Lung (tissue), 12 donors: Measurements from ENCODE around the gene ITPRIPL2. TPM values are rescaled to one million over a fixed set of nuclear protein-coding genes. Genes with fewer than 3 reads are reported as not detected.

Source experiments
- ATAC-seq: fragments of 200-7000 bp; cut with Tn5 transposase; one replicate; pipeline ENCODE4 v1.9.1; 2020; ENCODE audit warnings: moderate number of reproducible peaks; ENCODE audit not compliant: insufficient read depth, low FRiP score
- DNase-seq, 3 donors: peaks; one replicate each; pipeline ENCODE4 v3.0.0-alpha.2; 2013 to 2017
- H3K27ac ChIP-seq, 2 donors: one replicate each; pipeline ENCODE4 v1.5.1; 2013; ENCODE audit warnings: mild to moderate bottlenecking in 2 of 2, moderate library complexity in 2 of 2, control low read depth in 1 of 2, inconsistent platforms in 1 of 2, low read depth in 1 of 2, low read length in 1 of 2
- H3K27me3 ChIP-seq, 3 donors: one replicate each; pipeline ENCODE4 v1.5.1; 2013; ENCODE audit warnings: low read length in 2 of 3; ENCODE audit not compliant: control insufficient read depth in 3 of 3, insufficient read depth in 3 of 3
- H3K36me3 ChIP-seq, 4 donors: one replicate each; pipeline ENCODE4 v1.5.1; 2013; ENCODE audit warnings: low read length in 4 of 4, mild to moderate bottlenecking in 1 of 4, moderate library complexity in 1 of 4; ENCODE audit not compliant: control insufficient read depth in 4 of 4, insufficient read depth in 4 of 4
- H3K4me1 ChIP-seq, 5 donors: one replicate each; pipeline ENCODE4 v1.5.1; 2013; ENCODE audit warnings: low read length in 5 of 5, mild to moderate bottlenecking in 2 of 5, moderate library complexity in 1 of 5; ENCODE audit not compliant: control insufficient read depth in 5 of 5, insufficient read depth in 5 of 5
- H3K4me3 ChIP-seq: one replicate; pipeline ENCODE4 v1.5.1; 2013; ENCODE audit warnings: mild to moderate bottlenecking, control low read depth, moderate library complexity
- H3K9ac ChIP-seq, 2 donors: one replicate each; pipeline ENCODE4 v1.5.1; 2013; ENCODE audit warnings: low read length in 2 of 2, control low read depth in 1 of 2; ENCODE audit not compliant: insufficient read depth in 1 of 2
- H3K9me3 ChIP-seq, 4 donors: one replicate each; pipeline ENCODE4 v1.5.1; 2013; ENCODE audit warnings: low read length in 3 of 4, mild to moderate bottlenecking in 1 of 4, moderate library complexity in 1 of 4; ENCODE audit not compliant: control insufficient read depth in 4 of 4, insufficient read depth in 3 of 4
- WGBS, 2 donors: extraction: QIAGEN DNeasy Blood & Tissue Kit; methylation state at CpG; one replicate each; pipeline ENCODE4 v1.1.7; 2013; 5-methylcytosine and 5-hydroxymethylcytosine counted together
- polyA plus RNA-seq, 2 donors: library from polyadenylated mRNA; stranded (reverse); fragments of 200-250 nt; gene quantifications; one replicate each; pipeline ENCODE4 v1.2.1, GENCODE V29; 2013
- total RNA-seq, 2 donors: library from RNA; depleted of rRNA in 1 of 2; stranded (reverse); fragments of >200 nt in 1 of 2; gene quantifications; one replicate each; pipeline ENCODE4 v1.2.1, GENCODE V29; 2014 to 2021
- TF ChIP-seq, protein P1 (sequence below): IDR thresholded peaks from 2 replicates; pipeline ENCODE4 v1.5.1; 2012; ENCODE audit warnings: mild to moderate bottlenecking; ENCODE audit errors: control extremely low read depth, extremely low read depth
- donor health status: control.
- donor health status: control.
- donor health status: Bipolar disorder and iron deficiency.
- donor health status: healthy.
- donor health status: DM: yes; HTN: yes; CAD: no.

The ITPRIPL2 gene
- total and polyA plus RNA-seq, 4 donors, result 12.4 to 86.3 (median 28.3) TPM

DNA sequence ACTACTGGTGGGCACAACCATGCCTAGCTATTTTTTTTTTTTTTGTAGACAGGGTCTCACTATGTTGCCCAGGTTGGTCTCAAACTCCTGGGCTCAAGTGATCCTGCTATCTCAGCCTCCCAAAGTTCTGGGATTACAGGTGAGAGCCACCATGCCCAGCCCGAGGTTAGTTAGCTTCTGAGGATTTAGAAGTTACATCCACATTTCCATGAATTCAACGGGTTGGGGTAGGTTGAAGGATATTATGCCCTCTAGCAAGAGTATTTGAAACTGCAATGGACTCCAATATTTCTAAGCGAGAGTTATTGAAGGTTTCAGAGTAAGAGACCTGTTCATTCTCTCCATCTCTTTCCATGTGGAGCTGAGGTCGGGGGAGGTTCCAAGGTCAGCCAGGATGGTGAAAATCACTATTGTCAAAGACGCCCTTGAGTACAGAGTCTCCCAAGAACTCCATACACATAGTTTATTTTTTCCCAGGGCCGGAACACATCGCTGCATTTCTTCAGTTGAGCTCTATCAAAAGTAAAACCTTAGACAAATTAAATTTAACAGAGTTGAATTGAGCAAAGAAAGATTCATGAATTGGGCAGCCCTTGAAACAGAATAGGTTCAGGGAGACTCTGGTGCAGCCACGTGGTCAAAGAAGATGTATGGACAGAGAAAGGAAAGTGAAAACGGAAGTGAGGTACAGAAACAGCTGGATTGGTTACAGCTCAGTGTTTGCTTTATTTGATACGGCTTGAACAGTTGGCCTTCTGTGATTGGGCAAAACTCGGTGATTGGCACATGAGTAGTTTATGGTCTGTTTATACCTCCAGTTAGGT lies 19.0 kb upstream of the ITPRIPL2 start:
- Histone ChIP-seq H3K9ac (no peak overlapping the region), H3K9me3 (peaks cover 0 to 1% (median 0%) of the 10 kb centered on the region in 4 donors), H3K4me1 (peaks cover 0 to 4% (median 0%) of the 10 kb centered on the region in 5 donors), H3K27ac (no peak overlapping the region), H3K27me3 (no peaks in the 10 kb centered on the region), H3K36me3 (no peaks in the 10 kb centered on the region), H3K4me3 (no peak overlapping the region)
- TF ChIP-seq, protein P1, sequence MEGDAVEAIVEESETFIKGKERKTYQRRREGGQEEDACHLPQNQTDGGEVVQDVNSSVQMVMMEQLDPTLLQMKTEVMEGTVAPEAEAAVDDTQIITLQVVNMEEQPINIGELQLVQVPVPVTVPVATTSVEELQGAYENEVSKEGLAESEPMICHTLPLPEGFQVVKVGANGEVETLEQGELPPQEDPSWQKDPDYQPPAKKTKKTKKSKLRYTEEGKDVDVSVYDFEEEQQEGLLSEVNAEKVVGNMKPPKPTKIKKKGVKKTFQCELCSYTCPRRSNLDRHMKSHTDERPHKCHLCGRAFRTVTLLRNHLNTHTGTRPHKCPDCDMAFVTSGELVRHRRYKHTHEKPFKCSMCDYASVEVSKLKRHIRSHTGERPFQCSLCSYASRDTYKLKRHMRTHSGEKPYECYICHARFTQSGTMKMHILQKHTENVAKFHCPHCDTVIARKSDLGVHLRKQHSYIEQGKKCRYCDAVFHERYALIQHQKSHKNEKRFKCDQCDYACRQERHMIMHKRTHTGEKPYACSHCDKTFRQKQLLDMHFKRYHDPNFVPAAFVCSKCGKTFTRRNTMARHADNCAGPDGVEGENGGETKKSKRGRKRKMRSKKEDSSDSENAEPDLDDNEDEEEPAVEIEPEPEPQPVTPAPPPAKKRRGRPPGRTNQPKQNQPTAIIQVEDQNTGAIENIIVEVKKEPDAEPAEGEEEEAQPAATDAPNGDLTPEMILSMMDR, result no peak
- no peak for DNase-seq
- no peak for ATAC-seq
- 70 to 76% methylated on average over 11 of the region's 11 CpGs for WGBS, 2 donors

DNA sequence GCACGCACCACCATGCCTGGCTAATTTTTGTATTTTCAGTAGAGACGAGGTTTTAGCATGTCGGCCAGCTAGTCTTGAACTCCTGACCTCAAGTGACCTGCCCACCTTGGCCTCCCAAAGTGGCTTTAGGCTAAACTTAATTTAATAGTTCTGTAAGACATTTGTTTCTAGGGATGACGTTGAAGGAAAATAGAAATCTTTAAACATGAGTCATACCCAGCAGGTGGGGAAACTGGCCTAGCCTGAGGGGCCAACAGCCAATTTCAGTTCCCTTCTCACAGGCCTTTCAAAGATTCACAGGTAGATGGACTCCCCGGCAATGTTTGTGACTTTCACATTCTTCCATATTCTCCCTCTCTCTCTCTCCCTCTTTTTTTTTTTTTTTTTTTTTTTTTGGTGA lies 18.1 kb upstream of the ITPRIPL2 start:
- TF ChIP-seq, protein P1, result no peak
- H3K9me3 ChIP-seq, result peaks cover 0 to 1% (median 0%) of the 10 kb centered on the region in 4 donors
- H3K9ac ChIP-seq, result no peak overlapping the region
- no peak for ATAC-seq
- 90% methylated on average over 5 of the region's 5 CpGs for WGBS, 2 donors
- no peak overlapping the region for H3K4me3 ChIP-seq
- no peak overlapping the region for H3K27ac ChIP-seq
- H3K4me1 ChIP-seq, result peaks cover 0 to 4% (median 0%) of the 10 kb centered on the region in 5 donors
- no peaks in the 10 kb centered on the region for H3K36me3 ChIP-seq
- H3K27me3 ChIP-seq, result no peaks in the 10 kb centered on the region
- no peak for DNase-seq

DNA sequence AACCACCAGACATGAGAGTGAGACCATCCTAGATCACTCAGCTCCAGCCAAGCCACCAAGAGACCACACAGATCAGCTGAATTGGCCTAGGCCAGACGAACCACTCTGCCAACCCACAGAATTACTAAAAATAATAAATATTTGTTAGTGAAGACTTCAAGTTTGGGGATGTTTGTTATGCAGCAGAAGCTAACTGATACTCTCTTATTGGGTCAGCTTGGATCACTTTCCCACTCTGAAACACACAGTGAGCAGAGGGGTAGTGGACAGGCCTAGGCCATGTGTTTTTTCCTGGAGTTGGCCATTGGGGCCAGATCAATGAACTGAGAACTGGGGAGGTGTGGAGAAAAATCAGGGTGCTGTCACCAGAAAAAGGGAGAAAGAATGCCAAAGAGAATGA lies 15.6 kb upstream of the ITPRIPL2 start:
- H3K4me3 ChIP-seq, result no peak overlapping the region
- H3K27me3 ChIP-seq, result no peaks in the 10 kb centered on the region
- TF ChIP-seq, protein P1, result no peak
- no peak overlapping the region for H3K27ac ChIP-seq
- ATAC-seq (no peak), DNase-seq (no peak)
- no peaks in the 10 kb centered on the region for H3K36me3 ChIP-seq
- peaks cover 0 to 1% (median 0%) of the 10 kb centered on the region in 4 donors for H3K9me3 ChIP-seq
- WGBS, 2 donors, result 90 to 97% methylated on average over 1 of the region's 1 CpG
- no peak overlapping the region for H3K9ac ChIP-seq
- H3K4me1 ChIP-seq, result peaks cover 0 to 11% (median 0%) of the 10 kb centered on the region in 5 donors
